Measurements from ENCODE around the gene RRAS.
A peak's percentile ranks its signal among the peaks of the same experiment; 100 is the strongest.
"Not testable (repeated sequence)": the region's sequence is repeated elsewhere in the genome, so short reads cannot be mapped to it uniquely, and the experiment has no call there.

Gene RRAS

DNA sequence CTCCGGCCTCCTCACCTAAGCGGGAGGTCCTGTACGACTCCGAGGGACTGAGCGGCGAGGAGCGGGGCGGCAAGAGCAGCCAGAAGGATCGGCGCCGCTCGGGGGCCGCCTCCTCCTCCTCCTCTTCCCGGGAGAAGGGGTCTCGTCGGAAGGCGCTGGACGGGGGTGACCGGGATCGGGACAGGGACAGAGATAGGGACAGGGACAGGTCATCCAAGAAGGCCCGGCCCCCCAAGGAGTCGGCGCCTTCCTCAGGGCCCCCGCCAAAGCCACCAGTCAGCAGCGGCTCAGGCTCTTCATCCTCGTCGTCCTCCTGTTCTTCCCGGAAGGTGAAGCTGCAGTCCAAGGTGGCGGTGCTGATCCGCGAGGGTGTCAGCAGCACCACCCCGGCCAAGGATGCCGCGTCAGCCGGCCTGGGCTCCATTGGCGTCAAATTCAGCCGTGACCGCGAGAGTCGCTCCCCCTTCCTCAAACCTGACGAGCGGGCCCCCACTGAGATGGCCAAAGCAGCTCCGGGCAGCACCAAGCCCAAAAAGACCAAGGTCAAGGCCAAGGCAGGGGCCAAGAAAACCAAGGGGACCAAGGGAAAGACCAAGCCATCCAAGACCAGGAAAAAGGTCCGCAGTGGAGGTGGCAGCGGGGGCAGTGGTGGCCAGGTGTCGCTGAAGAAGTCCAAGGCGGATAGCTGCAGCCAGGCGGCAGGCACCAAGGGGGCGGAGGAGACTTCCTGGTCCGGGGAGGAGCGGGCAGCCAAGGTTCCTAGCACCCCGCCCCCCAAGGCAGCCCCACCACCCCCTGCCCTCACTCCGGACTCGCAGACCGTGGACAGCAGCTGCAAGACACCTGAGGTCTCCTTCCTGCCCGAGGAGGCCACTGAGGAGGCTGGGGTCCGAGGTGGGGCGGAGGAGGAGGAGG lies 12.9 kb upstream of the RRAS start:
- DNase-seq: no peak

DNA sequence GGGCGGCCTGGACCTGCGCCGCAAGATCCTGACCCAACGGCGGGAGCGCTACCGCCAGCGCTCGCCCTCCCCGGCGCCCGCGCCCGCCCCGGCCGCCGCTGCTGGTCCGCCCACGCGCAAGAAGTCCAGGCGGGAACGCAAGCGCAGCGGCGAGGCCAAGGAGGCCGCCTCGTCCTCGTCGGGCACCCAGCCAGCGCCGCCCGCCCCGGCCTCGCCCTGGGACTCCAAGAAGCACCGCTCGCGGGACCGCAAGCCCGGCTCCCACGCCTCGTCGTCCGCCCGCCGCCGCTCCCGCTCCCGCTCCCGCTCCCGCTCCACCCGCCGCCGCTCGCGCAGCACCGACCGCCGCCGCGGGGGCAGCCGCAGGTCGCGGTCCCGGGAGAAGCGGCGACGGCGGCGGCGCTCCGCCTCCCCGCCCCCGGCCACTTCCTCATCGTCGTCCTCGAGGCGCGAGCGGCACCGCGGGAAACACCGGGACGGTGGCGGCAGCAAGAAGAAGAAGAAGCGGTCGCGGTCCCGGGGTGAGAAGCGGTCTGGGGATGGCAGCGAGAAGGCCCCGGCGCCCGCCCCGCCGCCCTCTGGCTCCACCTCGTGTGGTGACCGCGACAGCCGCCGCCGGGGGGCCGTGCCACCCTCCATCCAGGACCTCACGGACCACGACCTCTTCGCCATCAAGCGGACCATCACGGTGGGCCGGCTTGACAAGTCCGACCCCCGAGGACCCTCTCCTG lies 12.0 kb upstream of the RRAS start:
- no peak for DNase-seq

DNA sequence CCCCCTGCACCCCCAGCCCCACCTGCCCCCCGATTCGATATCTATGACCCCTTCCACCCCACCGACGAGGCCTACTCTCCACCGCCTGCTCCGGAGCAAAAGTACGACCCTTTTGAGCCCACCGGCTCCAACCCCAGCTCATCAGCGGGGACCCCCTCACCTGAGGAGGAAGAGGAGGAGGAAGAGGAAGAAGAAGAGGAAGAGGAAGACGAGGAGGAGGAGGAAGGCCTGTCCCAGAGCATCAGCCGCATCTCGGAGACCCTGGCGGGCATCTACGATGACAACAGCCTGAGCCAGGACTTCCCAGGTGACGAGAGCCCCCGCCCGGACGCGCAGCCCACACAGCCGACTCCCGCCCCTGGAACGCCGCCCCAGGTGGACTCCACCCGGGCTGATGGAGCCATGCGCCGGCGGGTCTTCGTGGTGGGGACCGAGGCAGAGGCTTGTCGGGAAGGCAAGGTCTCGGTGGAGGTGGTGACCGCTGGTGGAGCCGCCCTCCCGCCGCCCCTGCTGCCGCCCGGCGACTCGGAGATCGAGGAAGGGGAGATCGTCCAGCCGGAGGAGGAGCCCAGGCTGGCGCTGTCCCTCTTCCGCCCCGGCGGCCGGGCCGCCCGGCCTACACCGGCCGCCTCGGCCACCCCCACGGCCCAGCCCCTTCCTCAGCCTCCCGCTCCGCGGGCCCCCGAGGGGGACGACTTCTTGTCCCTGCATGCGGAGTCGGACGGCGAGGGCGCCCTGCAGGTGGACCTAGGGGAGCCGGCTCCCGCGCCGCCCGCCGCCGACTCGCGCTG lies 11.3 kb upstream of the RRAS start:
- no peak for DNase-seq

DNA sequence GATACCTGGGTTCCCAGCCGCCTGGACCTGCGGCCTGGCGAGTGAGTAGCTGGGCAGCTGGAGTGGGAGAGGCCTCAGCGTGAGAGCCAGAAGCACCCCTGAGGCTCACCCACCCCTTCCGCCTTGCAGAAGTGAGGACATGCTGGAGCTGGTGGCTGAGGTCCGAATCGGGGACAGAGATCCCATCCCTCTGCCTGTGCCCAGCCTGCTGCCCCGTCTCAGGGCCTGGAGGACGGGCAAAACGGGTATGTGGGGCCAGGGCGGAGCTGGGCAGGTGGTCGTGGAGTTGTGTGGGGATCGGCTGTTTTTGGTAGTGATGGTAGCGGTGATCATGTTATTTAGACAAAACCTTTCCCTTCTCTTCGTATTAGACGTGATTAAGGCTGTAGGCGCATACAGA lies 6.6 kb upstream of the RRAS start:
- no peak for DNase-seq

DNA sequence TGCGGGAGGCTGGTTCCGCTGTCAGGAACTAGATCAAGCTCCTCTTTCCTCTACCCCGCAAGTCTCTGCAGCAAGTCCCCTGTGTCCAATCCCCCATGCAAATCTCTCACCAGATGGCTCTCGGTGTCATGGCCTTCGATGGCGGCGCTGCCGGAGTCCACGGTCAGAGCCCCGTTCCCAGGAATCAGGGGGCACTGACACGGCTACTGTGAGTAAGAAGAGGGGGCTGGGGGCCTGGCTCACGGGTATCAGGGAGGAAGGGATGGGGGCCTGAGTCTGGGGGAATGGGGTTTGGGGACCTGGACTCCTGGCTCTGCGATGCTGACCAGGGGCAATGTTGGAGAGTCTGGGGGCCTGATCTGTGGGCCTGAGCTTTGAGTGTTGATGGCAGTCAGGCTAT lies 6.1 kb upstream of the RRAS start:
- no peak for DNase-seq

DNA sequence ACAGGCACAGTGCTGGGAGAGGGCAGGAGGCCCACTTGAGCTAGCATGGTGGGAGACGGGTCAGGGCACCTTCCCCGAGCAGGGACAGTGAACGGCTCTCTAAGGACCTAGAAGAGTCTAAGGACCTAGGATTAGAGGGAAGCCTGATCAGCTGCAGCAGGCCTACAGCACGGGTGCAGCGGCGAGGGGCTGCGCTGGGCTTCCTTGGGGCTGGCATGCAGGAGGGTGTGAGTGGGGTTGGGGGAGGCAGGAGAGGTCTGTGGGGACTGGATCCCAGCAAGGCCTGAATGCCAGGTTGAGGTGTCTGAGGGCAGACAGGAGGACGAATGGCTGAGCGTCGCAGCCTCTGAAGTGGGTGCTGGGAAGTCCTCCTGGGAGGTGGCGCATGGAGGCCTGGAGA lies 5.6 kb upstream of the RRAS start:
- no peak for DNase-seq

DNA sequence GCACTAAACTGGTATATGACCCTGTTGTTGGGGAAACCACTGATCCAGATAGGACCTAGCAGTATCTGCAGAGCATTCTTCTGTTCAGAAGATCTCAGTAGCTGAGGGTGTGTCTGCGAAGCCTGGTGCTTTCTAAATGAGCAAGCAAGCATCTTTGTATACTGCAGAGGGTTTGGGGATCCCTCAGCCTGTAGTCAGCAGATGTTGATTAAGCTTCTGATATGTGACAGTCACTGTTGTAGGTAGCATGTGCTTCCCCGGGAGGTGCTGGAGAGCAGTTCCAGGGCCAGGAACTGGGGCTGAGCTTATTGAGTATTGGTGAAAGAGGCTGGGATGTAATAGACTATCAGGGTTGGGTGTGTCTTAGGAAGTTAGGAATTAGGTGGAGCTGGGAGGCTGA lies 3.5 kb upstream of the RRAS start:
- DNase-seq: no peak

DNA sequence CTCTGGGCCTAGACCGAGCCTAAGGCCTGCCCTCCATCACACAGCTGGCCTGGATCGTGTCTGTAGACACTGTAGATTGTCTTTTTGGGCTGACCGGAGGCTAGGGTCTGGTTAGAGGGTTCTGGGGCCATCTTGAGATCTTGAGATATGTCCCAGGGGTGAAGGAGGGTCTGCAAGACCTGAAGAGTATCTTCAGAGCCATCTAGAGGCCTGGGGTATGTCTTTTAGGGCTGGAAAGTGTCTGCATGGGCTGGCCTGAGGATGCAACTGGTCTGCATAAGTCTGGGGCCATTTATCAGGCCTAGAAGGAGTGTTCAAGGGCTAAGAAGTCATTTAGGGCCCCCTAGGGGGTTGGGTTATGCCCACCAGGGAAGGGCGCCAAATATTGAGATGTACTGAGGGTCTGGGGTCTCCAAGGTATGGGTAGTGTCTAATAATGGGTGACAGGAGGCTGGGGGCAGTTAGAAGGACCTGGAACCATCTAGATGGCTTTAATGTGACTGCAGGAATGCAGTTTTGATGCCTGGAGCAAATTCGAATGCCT lies 2.6 kb upstream of the RRAS start:
- peak; percentile 12 for DNase-seq

DNA sequence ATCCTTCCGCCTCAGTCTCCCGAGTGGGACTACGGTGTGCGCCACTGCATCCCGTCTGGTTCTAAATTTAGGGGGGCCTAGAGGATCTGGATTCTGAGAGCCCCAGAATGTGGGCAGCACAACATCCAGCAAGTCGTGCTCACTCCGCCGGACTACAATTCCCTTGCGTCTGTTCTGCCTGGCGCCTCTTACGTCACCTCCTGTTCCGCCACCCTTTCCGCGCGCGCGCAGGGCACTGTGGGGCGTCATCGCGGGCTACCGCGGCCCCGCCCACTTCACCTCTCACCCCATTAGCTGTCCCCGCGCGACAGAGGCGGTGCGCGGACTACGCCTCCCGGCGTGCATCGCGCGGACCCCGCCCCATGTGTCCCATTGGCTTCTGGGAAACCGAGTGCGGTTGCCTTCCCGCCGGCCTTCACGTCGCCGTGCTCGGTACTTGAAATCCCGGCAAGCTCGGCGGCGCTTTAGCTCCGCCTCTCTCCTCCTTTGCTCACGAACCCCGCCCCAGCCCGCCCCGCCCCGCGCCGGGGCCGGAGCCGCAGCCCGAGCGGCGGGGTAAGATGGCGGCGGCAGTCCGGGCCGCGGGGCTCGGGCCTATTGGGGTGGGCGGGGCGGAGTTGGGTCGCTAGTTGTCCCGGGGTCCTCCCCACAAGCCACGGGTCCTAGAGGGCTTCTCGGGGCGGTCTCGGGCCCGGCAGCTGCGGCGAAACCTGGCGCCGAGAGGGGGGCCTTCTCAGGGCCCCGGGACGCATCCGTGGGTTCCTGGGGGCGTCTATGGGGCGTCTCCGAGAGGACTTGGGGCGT lies 1.9 kb upstream of the RRAS start, which contains the start of gene SCAF1:
TSS of gene SCAF1 (plus strand) at position 522 of the 804 bp plus-strand sequence. CDS start 2,818 bp downstream, outside the sequence.
- peak; percentile 98 for DNase-seq

DNA sequence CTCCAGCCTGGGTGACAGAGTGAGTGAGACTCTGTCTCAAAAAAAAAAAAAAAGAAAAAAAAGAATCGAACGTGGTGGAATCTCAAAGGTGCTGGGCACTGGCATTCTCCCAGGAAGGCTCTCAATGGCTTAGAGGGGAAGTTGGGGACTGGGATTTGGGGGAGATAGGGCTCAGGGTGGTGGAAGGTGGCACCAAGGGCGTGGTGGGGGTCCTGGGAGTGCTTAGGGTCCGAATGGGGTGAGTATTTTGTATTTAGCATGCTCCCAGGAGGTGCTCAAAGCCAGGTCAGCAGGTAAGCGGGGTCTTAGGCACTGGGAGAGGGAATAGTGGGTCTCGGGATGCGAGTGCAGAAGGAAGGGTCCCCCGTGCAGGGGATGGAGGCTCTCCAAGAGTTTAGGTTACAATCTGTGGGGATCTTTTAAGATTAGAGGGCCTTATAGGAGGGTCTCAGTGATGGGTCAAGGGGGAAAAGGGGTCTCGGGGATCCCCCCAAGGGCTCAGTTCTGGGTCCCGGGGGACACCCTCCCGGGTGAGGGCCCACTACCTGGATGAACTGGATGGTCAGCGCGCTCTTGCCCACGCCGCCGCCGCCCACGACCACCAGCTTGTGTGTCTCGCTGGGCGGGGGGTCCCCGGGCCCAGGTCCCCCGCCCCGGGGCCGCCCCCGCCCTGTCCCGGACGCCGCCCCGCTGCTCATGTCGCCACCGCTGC lies 386 bp downstream of the RRAS start:
- no peak for DNase-seq

DNA sequence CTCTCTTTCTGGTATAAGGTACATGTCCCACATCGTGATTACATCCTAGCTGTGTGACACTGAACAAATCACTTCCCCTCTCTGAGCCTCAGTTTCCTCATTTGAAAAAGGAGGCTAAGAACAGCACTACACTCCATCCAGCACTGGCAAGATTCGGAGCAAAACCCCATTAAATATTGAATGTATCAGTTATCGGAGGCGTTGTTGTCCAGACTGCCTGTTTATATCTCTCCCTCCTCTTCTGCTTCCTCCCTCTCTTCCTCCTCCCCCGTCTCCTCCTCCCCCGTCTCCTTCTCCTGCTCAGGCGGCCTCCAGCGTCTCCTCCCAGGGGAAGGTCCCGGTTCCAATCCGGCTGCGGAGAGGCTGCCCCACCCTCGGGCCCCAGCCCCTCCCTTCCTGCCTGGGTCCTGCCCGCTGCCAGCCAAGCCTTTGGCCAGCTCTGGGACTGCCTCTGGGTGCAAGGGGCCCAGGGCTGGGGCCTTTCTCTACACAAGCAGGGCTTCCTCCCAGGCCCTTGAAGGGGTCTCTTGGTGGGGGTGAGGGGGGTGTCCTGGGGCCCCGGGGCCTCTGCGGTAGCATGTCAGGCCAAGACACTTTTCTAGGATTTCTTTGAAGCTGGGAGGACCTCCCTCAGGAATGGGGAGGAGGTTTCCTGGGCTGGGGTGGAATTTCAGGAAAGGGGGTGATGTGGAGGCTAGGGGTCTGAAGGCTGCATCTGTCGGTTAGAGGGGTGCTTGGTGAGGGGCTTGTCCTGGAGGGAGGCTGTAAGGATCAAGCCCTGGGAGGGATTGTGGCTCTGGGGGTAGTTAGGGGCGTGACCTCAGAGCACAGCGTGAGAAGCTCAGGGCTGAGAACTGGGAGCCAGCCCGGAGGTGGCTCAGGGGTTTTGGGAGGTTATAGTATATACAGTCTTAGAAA lies 1.9 kb downstream of the RRAS start:
- peak; percentile 78 for DNase-seq

DNA sequence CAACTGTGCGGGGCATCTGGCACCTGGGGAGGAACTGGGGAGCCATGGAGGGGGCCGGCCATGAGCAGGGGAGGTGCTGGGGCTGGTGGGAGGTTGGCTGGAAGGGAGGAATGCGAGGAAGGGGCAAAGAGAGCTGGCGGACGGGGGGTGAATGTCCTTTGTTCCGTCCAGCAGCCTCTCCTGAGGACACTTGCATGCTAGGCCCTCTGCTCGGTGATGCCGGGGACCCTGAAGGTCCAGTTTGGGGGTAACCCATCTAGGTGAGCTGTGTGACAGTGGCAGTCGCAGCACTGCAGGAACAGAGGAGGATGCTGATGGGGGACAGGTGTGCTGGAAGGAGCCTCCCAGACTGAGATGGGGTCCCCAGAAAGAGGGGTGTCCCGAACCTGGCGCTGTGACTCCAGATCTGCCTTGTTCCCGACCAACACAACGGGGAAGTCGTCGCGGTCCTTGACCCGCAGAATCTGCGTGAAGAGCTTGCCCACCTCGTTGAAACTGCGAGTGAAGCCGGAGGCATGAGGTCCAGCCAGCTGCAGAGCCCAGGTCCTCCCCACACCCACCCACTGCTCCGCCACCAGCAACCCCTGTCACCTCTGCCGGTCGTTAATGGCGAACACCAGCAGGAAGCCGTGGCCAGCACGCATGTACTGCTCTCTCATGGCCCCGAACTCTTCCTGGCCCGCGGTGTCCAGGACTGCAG lies 3.6 kb downstream of the RRAS start:
- DNase-seq: no peak

DNA sequence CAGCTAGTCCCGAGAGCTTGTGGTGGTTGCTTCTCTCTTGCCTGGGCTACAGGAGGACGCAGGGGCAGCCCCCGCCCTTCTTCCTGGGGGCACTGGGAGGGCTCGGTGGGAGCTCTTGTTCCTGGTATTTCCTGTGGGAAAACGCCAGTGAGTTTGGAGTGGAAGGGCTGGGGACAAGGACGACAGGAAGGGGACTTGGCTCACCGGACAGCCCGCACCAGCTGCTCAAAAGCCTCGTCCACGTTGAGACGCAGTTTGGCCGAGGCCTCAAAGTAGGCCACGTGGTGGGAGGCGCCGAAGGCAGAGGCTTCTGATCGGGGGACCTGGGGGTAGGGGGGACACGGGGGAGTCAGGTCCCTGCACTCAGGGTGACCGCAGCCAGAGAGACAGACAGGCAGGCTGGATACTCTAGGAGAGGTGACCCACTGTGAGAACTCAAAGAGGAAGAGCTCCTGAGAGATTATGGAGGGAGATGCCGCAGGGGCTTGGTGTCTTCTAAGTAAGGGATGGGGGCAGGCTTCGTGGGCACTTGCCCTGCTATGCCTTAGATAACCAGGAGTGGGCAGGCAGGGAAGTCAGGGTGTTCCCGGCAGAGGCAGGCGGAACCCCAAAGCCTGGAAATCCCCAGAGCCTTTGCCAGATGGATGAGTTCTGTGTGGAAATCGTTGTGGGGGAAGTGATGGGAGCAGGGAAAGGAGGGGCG lies 4.3 kb downstream of the RRAS start:
- DNase-seq: peak; percentile 10

DNA sequence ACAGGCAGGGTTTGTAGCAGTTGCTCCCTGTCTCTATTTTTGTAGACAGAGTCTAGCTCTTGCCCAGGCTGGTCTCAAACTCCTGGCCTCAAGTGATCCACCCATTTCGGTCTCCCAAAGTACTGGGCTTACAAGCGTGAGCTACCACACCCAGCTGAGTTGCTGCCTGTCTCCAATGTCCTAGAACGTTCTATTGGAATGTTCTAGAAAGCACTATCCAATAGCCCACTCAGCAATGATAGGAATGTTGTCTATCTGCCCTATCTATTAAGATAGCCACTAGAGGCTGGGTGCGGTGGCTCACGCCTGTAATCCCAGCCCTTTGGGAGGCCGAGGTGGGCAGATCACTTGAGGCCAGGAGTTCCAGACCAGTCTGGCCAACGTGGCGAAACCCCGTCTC lies 6.7 kb downstream of the RRAS start:
- not testable (repeated sequence) for DNase-seq

DNA sequence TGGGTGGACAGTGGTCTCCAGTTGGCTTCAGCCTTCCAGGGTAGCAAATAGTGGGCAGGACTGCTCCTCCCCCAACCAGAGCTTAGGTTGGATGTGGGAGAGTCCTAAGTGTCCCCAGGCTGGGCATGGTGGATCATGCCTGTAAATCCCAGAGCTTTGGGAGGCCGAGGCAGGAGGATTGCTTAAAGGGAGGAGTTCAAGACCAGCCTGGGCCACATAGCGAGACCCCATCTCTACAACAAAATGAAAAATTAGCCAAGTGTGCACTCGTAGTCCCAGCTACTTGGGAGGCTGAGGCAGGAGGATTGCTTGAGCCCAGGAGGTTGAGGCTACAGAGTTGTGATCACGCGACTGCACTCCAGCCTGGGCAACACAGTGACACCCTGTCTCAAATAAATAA lies 7.4 kb downstream of the RRAS start:
- no peak for DNase-seq

DNA sequence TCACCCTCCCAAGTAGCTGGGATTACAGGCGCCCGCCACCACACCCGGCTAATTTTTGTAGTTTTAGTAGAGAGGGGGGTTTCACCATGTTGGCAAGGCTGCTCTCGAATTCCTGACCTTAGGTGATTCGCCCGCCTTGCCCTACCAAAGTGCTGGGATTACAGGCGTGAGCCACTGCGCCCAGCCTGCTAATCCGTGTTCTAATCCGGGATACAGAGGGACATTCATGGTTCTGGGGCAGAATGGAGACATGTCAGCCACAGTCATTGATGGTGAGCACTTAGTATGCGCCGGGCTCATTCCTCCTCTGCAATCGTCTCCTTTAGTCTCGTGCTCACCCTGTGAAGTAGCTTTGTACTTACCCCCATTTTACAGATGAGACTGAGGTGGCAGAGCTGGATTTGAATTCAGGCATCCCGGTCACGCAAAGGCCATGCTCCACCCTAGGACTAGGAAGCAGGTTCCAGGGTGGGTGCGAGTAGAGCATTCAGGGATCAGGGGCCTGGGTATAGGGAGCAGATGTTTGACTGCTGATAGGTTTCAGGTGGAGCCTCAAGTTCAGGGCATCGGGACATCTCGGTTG lies 8.2 kb downstream of the RRAS start:
- DNase-seq: no peak

DNA sequence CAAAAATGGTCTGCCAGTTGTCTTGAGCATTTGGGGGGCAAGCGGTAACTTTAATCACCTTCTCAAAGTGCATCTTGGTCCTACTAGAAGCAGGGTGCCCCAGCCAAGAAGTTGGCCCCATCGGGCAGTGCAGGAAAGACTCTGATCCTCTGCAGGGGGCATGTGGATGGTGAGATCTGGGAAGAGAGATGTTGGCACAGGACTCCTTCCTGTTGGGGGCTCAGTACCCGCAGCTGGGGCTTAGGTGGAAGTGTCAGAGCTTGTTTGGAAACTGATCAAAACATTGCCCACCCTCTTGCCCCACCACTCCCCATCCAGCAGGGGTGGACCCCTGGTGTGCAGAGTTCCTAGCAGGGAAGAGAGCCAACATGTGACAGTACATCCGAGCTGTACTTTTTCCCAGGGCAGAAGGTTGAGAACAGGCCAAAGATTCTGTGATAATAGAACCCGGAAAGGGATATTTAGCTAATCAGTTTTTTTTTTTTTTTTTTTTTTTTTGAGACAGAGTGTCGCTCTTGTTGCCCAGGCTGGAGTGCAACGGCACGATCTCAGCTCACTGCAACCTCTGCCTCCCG lies 8.8 kb downstream of the RRAS start:
- DNase-seq: no peak

DNA sequence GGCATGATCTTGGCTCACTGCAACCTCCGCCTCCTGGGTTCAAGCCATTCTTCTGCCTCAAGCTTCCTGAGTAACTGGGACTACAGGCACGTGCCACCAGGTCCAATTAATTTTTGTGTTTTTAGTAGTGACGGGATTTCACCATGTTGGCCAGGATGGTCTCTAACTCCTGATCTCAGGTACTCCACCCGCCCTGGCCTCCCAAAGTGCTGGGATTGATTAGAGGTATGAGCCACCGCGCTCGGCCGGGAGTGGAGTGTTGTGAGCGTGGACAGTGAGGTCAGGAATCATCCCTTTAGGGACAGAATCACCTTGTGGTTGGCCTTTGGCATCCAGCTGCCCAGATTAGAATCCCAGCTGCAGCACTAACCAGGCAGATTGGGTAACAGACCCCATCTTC lies 10.3 kb downstream of the RRAS start:
- no peak for DNase-seq

All from HCEC 1CT (cell line).